GM04504 (cell line): ENCODE measurements around the gene FRMD4B.
A peak's percentile ranks its signal among the peaks of the same experiment; 100 is the strongest.

Experiments used
- DNase-seq: peaks from one replicate; pipeline ENCODE4 v3.0.0-alpha.2; 2012; ENCODE audit warnings: low read depth

The FRMD4B gene

GRCh38 chr3:69200384-69201068 lies 185.4 kb downstream of the FRMD4B start:
- no peak for DNase-seq

- no peak for DNase-seq
These were observed 185.9 kb downstream of the FRMD4B start for GRCh38 chr3:69199942-69200341.

GRCh38 chr3:69197922-69198530 lies 187.9 kb downstream of the FRMD4B start:
- DNase-seq, result no peak

DNA sequence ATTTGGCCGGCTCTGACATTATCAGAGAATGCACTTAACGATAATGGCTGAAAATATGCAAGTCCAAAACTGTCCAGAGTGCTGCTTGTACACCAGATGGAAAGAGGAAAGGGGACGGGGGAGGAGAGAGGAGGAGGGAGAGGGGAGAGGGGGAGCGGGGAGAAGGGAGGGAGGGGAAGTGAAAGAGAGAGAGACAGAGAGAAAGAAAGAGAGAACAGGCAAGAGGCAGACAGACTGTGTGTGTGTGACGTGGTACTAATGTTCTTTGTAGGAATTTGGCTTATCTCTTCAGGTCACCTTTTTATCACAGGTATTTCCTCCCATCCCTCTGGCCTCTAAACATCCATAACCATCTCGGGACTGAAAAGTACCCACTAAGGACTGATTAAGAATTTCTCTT lies 188.4 kb downstream of the FRMD4B start:
- no peak for DNase-seq

- no peak for DNase-seq
These were observed 189.0 kb downstream of the FRMD4B start for GRCh38 chr3:69196876-69197275.

- DNase-seq, result no peak
These were observed 191.3 kb downstream of the FRMD4B start for GRCh38 chr3:69194431-69195165.

DNA sequence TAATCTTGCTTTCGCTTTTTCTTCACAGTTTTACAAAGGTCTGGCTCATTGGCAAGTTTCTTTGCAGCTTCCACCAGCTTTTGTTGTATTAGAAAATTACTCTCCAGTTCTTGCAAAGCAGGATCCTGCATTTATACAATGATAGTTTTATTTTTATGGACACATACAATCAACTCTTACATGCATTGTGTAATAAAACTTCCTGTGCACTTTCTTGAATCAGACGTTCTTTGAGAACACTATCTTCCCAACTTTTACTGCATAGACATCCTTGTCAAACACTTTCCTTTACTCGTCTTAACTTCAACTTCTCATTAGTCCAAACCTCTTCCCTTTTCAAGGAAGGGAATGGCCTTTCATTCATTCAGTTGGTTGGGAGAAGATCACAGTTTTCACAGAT lies 192.1 kb downstream of the FRMD4B start:
- DNase-seq, result no peak

DNA sequence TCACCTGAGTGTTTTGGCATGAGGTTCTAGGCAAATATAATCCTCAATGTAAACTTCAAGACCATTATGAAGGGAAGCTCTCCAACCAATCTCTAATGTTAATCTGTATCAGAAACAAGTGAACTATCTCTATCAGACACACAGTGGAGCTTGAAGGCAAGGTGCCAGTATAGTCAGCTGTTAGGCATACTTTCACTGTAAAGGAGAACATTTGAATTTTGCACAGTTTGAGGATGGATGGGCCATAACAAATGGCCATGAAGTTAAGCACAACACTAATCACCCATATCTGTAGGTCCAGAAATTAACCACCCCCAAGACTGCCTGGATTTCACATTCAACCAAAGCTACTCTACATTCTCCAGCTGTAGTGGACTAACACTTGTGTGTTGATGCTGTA lies 194.4 kb downstream of the FRMD4B start:
- DNase-seq, result no peak

DNA sequence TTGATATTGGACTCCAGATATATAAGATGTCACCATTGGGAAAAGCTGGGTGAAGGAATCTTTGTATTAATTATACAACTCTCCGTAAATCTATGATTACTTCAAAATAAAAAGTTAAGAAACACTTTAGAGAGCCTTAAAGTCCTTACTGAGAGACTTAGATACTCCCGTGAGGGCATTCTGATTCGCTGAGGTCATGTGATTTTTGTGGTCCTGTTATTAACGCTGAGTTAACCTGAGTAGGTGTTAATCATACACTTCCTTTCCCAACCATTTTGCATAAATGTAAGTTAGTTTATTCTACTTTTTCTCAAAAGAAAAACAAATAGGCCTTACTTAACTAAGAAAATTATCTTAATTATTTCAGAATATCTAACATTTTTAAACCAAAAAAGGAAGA lies 196.4 kb downstream of the FRMD4B start:
- no peak for DNase-seq

DNA sequence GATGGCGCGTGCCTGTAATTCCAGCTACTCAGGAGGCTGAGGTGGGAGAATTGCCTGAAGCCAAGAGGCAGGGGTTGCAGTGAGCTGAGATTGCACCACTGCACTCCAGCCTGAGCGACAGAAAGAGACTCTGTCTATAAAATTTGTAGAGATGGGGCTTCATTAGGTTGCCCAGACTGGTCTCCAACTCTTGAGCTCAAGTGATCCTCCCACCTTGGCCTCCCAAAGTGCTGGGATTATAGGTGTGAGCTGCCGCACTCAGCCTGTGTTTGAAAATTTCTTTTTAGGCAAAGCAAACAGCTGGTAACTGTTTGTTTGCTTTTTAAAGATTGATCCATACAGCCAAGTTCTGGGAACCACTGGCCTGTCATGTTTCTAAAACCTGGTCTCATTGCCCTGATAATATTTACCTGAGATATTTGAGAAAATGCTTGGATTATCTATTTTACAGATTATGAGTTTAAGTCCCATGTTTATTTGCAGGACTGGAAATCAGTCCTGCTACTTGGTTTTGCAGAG lies 199.3 kb downstream of the FRMD4B start:
- DNase-seq, result no peak

GRCh38 chr3:69182588-69183316 lies 203.1 kb downstream of the FRMD4B start:
- peak; percentile 33 for DNase-seq

- no peak for DNase-seq
These were observed 204.2 kb downstream of the FRMD4B start for GRCh38 chr3:69181592-69182211.

DNA sequence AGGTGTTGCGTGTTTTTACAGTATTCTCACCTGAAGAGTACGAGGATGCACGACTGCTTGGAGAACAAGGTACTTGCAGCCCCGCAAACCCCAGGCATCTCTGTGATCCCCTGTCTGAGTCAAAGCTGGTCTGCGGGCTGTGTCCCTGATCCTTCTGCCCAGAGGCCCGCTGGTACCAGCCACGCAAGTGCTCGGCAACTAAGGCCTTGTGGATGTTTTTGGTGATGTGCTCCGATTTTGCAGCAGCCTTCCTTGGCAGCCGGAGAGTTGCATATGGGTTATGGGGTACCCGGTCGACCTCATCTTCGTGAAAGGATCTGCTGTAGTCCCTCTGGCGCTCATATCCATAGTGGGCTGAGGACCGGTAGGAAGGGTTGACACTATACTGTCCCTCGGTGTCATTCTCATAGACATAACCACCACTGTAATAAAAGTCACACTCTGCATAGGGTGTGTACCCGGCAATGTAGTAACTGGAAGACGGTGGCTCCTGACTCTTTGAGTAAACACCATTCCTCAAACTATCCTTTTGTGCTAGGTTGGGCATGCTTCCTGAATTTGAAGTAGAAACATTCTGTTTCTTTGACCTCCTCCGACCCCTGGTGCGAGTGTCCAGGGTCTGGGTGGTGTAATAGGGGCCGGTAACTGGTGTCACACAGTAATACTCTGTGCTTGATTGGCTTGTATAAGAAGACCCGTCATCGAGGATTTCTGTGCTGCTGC lies 204.9 kb downstream of the FRMD4B start:
- no peak for DNase-seq

DNA sequence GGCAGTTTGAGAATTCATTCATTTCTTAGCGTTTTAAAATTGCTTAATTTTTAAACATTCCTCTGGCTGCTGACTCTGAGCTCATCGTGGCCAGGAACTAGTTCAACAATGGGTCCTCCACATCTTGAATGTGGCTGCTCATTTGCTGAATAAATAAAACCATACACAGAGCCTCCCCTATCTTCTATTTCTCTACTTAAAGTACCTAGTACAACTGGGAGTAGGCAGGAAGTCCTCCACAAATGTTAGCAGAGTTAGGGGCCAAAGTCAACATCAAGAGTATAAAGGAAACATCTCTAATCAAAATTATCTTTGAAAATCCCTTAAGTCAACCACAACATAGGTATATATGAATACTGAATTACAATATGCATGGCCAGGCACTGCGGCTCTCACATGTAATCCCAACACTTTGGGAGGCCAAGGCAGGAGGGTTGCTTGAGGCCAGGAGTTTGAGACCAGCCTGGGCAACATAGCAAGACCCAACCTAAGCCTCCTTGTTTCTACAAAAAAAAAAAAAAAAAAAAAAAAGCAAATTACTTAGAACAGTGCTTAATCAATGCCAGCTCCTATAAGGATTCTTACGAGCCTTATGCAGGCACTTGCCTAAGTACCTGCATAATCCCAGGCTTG lies 206.0 kb downstream of the FRMD4B start:
- no peak for DNase-seq

DNA sequence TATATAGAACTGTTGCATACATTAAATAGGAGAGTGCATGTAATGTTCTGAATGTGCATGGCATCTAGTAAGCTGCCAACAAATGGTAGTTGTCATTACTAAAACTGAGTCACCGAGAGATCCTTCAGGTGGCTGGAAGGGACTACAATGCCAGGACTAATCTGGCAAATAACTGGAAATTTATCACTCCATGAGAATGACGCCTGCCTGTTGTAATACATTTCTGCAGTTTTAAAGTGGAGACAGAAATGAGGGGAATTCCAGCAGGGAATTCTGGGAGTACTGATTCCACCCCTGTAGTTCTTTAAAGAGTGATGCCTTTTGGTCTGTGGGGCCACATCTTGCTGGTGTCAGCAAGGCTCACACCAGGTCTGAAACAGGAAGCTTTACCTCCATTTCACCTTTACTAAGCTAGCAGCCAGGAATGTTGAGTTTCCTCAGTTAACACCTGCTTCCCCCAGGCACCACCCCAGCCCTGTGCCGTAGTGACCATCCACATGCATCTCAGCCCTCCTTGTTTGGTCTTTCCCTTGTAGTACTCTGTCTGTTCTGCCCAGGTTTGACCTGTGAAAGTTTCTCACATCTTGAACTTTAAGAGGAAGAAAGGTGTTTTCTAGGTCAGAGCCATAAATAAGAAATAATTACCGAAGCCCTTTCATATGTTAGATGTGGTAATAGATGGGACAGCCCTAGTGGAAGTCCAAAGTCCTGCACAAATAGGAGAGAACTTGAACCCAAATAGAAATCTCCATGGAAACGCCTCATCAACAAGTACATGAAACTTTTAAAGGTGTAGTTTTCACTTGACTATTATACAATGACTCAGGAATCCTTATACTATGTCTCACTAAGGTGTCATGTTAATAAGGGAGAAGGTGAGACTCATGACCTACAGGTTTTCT lies 206.8 kb downstream of the FRMD4B start:
- DNase-seq, result no peak

DNA sequence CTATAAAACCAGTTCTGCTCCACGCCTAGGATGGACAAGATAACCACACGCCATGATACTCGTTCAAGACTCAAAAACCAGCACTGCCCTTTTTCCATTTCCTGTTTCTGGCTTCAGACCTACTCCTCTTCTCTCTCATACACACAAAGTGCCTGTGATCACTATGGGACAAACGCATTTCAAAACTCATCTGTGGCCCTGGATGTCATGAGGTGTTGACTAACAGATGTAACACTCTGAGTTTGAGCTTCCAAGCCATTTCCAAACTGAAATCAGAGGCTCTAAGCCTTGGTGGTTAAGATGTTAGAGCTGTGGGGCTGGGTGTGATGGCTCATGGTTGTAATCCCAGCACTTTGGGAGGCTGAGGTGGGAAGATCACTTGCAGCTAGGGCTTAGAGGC lies 207.8 kb downstream of the FRMD4B start:
- DNase-seq, result no peak

GRCh38 chr3:69174871-69175737 lies 210.8 kb downstream of the FRMD4B start:
- no peak for DNase-seq

- no peak for DNase-seq
These were observed 211.4 kb downstream of the FRMD4B start for GRCh38 chr3:69174445-69174844.

DNA sequence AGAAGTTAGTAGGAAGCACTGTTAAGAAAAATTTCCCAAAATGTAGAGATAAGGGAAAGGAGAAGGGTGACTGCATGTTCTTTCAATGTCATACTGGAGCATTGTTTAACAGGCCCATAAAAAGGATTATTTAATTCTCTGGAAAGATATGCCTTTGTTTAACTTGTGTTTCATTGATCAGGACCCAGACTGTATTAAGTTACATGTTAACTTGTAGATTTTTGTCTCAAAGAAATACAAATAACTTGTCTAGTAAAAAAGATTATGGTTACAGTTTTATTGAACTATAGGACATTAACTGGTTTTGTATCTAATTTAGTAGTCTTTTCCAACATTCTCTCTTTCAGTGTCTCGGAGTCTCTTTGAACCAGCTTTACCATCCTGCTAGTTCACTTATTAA lies 213.8 kb downstream of the FRMD4B start:
- DNase-seq, result no peak
